ENCODE measurements around the gene CCDC7.

DNA sequence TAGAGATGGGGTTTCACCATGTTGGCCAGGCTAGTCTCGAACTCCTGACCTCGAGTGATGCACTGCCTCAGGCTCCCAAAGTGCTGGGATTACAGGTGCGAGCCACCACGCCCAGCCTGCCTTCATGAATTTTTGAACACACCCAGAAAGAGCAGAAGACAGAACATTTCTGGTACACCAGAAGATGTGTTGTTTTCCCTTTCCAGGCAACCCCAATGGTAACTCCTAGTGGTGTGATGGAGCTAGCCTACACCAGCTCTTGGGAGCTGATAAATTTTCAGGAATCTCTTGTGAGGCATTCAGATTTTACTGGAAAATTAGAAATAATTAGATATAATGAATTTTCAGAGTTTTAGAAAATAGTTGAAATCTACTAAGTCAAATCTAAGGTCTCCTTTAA, 904 bp upstream of the CCDC7 start:
- TF ChIP-seq, protein P1, sequence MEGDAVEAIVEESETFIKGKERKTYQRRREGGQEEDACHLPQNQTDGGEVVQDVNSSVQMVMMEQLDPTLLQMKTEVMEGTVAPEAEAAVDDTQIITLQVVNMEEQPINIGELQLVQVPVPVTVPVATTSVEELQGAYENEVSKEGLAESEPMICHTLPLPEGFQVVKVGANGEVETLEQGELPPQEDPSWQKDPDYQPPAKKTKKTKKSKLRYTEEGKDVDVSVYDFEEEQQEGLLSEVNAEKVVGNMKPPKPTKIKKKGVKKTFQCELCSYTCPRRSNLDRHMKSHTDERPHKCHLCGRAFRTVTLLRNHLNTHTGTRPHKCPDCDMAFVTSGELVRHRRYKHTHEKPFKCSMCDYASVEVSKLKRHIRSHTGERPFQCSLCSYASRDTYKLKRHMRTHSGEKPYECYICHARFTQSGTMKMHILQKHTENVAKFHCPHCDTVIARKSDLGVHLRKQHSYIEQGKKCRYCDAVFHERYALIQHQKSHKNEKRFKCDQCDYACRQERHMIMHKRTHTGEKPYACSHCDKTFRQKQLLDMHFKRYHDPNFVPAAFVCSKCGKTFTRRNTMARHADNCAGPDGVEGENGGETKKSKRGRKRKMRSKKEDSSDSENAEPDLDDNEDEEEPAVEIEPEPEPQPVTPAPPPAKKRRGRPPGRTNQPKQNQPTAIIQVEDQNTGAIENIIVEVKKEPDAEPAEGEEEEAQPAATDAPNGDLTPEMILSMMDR (conservative IDR thresholded peaks at IDR 0.05; ENCODE audit: low read length) = no peak
- no peak for TF ChIP-seq EZH2phosphoT487 (IDR thresholded peaks at IDR 0.05; ENCODE audit: borderline replicate concordance)
